IMR-90 (cell line): ENCODE results near the gene HUNK. TPM values are rescaled to one million over a fixed set of nuclear protein-coding genes. Genes with fewer than 3 reads are reported as not detected.

ENCODE experiments used
- ATAC-seq: fragments of 200-7000 bp; cut with Tn5 transposase; 2 replicates; pipeline ENCODE4 v1.9.1; 2020; ENCODE audit warnings: low read depth, mild to moderate bottlenecking, moderate library complexity
- BruUV-seq: library from RNA; stranded (reverse); fragments of 400-500 nt; replicated peaks from 2 replicates; lab custom pipeline; 2021; lab: Mats Ljungman, UMichigan
- CTCF ChIA-PET: fragments of 300-600 bp; formaldehyde crosslinking; extraction: SDS; loops from one replicate; lab custom pipeline; 2021; ENCODE audit warnings: antibody characterized with exemption; lab: Yijun Ruan, JAX
- POLR2A ChIA-PET: fragments of 300-600 bp; sonication (Branson Sonifier 250); formaldehyde crosslinking; loops from one replicate; lab custom pipeline; 2022; ENCODE audit warnings: antibody characterized with exemption; ENCODE audit not compliant: unreplicated experiment; lab: Charles Lee
- DNase-seq: peaks from one replicate; pipeline ENCODE4 v3.0.0; 2013
- H2AFZ ChIP-seq: replicated peaks from 2 replicates; pipeline ENCODE3; 2013; ENCODE audit warnings: low read length, mild to moderate bottlenecking; ENCODE audit not compliant: poor library complexity
- H2AK5ac ChIP-seq: 2 replicates; pipeline ENCODE4 v1.6.1; 2013; ENCODE audit warnings: low read depth, low read length, inconsistent platforms
- H2AK9ac ChIP-seq: replicated peaks from 2 replicates; pipeline ENCODE3; 2013; ENCODE audit warnings: mild to moderate bottlenecking, low read depth, low read length, moderate library complexity; ENCODE audit not compliant: poor library complexity
- H2BK120ac ChIP-seq: 2 replicates; pipeline ENCODE4 v1.6.1; 2013; ENCODE audit warnings: low read depth, low read length, inconsistent platforms
- H2BK15ac ChIP-seq: 3 replicates; pipeline ENCODE4 v1.6.1; 2013; ENCODE audit warnings: low read depth, low read length, inconsistent platforms
- H2BK20ac ChIP-seq: 2 replicates; pipeline ENCODE4 v1.6.1; 2013; ENCODE audit warnings: low read depth, mild to moderate bottlenecking, inconsistent platforms, low read length, moderate library complexity
- H2BK5ac ChIP-seq: 2 replicates; pipeline ENCODE4 v1.6.1; 2013; ENCODE audit warnings: mild to moderate bottlenecking, low read depth, low read length, inconsistent platforms; ENCODE audit not compliant: poor library complexity, severe bottlenecking
- H3K14ac ChIP-seq: replicated peaks from 2 replicates; pipeline ENCODE4 v1.6.1; 2013; ENCODE audit warnings: low read depth, low read length, inconsistent platforms
- H3K18ac ChIP-seq: 2 replicates; pipeline ENCODE4 v1.6.1; 2013; ENCODE audit warnings: low read depth, low read length, control low read depth
- H3K23ac ChIP-seq: 2 replicates; pipeline ENCODE4 v1.6.1; 2013; ENCODE audit warnings: low read depth, low read length, inconsistent platforms
- H3K27ac ChIP-seq: 2 replicates; pipeline ENCODE4 v1.5.1; 2013; ENCODE audit warnings: mild to moderate bottlenecking, control low read depth, low read length; ENCODE audit not compliant: insufficient read depth
- H3K27me3 ChIP-seq: 2 replicates; pipeline ENCODE4 v1.6.1; 2013; ENCODE audit warnings: low read length; ENCODE audit not compliant: control insufficient read depth, insufficient read depth
- H3K36me3 ChIP-seq: 2 replicates; pipeline ENCODE4 v1.6.1; 2013; ENCODE audit warnings: low read length, mixed read lengths; ENCODE audit not compliant: control insufficient read depth, insufficient read depth
- H3K4ac ChIP-seq: 2 replicates; pipeline ENCODE4 v1.6.1; 2013; ENCODE audit warnings: low read depth, low read length, inconsistent platforms
- H3K4me1 ChIP-seq: 2 replicates; pipeline ENCODE4 v1.6.1; 2013; ENCODE audit warnings: low read length, mixed read lengths; ENCODE audit not compliant: control insufficient read depth, insufficient read depth
- H3K4me2 ChIP-seq: 2 replicates; pipeline ENCODE4 v1.6.1; 2013; ENCODE audit warnings: low read depth, mild to moderate bottlenecking, control low read depth, low read length, moderate library complexity
- H3K4me3 ChIP-seq: 2 replicates; pipeline ENCODE4 v1.5.1; 2013; ENCODE audit warnings: low read depth, mild to moderate bottlenecking, control low read depth, low read length, moderate library complexity; ENCODE audit not compliant: insufficient read depth
- H3K56ac ChIP-seq: 2 replicates; pipeline ENCODE4 v1.6.1; 2013; ENCODE audit warnings: low read length, inconsistent platforms; ENCODE audit not compliant: insufficient read depth; ENCODE audit errors: extremely low read depth
- H3K79me1 ChIP-seq, 2 experiments: 2 replicates each; pipeline ENCODE4 v1.6.1; 2013; ENCODE audit warnings: low read length in 2 of 2, inconsistent platforms in 1 of 2, low read depth in 1 of 2
- H3K9ac ChIP-seq: 2 replicates; pipeline ENCODE4 v1.6.1; 2013; ENCODE audit warnings: low read depth, low read length, control low read depth
- H3K9me1 ChIP-seq: 2 replicates; pipeline ENCODE4 v1.6.1; 2013; ENCODE audit warnings: low read length, inconsistent platforms; ENCODE audit not compliant: insufficient read depth
- H3K9me3 ChIP-seq: 2 replicates; pipeline ENCODE4 v1.6.1; 2013; ENCODE audit warnings: low read length; ENCODE audit not compliant: control insufficient read depth, insufficient read depth
- H4K20me1 ChIP-seq: 2 replicates; pipeline ENCODE4 v1.6.1; 2013; ENCODE audit warnings: low read length, inconsistent platforms; ENCODE audit not compliant: insufficient read depth
- H4K5ac ChIP-seq: 2 replicates; pipeline ENCODE4 v1.6.1; 2013; ENCODE audit warnings: mild to moderate bottlenecking, low read depth, low read length, control low read depth
- H4K8ac ChIP-seq, 2 experiments: 2 replicates each; pipeline ENCODE4 v1.6.1; 2013; ENCODE audit warnings: low read depth in 2 of 2, low read length in 2 of 2, control low read depth in 1 of 2, inconsistent platforms in 1 of 2
- H4K91ac ChIP-seq: 2 replicates; pipeline ENCODE4 v1.6.1; 2013; ENCODE audit warnings: low read depth, low read length, inconsistent platforms; ENCODE audit not compliant: insufficient read depth
- BHLHE40 ChIP-seq: fragments of 150-350 bp; IDR thresholded peaks from 2 replicates; pipeline ENCODE4 v1.6.1; 2016; ENCODE audit warnings: mild to moderate bottlenecking, low read depth, low read length
- CEBPB ChIP-seq: IDR thresholded peaks from 2 replicates; pipeline ENCODE4 v1.6.1; 2012; ENCODE audit warnings: low read depth, low read length, improper control_type of control experiment
- CHD1 ChIP-seq: IDR thresholded peaks from 2 replicates; pipeline ENCODE4 v1.6.1; 2012; ENCODE audit warnings: low read depth, low read length, improper control_type of control experiment
- CTCF ChIP-seq: conservative IDR thresholded peaks from 2 replicates; pipeline ENCODE4 v1.5.1; 2012; ENCODE audit warnings: mild to moderate bottlenecking, low read depth, low read length, improper control_type of control experiment
- ELK1 ChIP-seq: fragments of 150-350 bp; IDR thresholded peaks from 2 replicates; pipeline ENCODE4 v1.6.1; 2016; ENCODE audit warnings: low read depth, mild to moderate bottlenecking, low read length, moderate library complexity, borderline replicate concordance
- FOS ChIP-seq: fragments of 150-350 bp; IDR thresholded peaks from 2 replicates; pipeline ENCODE4 v1.6.1; 2016; ENCODE audit warnings: low read depth, low read length
- MAFK ChIP-seq: IDR thresholded peaks from 2 replicates; pipeline ENCODE4 v1.6.1; 2012; ENCODE audit warnings: low read depth, low read length, improper control_type of control experiment
- MAZ ChIP-seq: IDR thresholded peaks from 2 replicates; pipeline ENCODE4 v1.6.1; 2012; ENCODE audit warnings: low read depth, mild to moderate bottlenecking, low read length, improper control_type of control experiment, moderate library complexity, borderline replicate concordance
- MXI1 ChIP-seq: IDR thresholded peaks from 2 replicates; pipeline ENCODE4 v1.6.1; 2012; ENCODE audit warnings: low read depth, mild to moderate bottlenecking, low read length, moderate library complexity, borderline replicate concordance
- NFE2L2 ChIP-seq: fragments of 150-350 bp; IDR thresholded peaks from 2 replicates; pipeline ENCODE4 v1.6.1; 2016; ENCODE audit warnings: low read depth, mild to moderate bottlenecking, low read length
- POLR2A ChIP-seq: IDR thresholded peaks from 2 replicates; pipeline ENCODE4 v1.6.1; 2012; ENCODE audit warnings: mild to moderate bottlenecking, low read depth, low read length
- RAD21 ChIP-seq: IDR thresholded peaks from 2 replicates; pipeline ENCODE4 v1.6.1; 2012; ENCODE audit warnings: low read length, improper control_type of control experiment
- RCOR1 ChIP-seq: IDR thresholded peaks from 2 replicates; pipeline ENCODE4 v1.6.1; 2012; ENCODE audit warnings: mild to moderate bottlenecking, low read length, improper control_type of control experiment; ENCODE audit not compliant: insufficient replicate concordance
- RFX5 ChIP-seq: IDR thresholded peaks from 2 replicates; pipeline ENCODE4 v1.8.0; 2012; ENCODE audit warnings: low read depth, mild to moderate bottlenecking, low read length, moderate library complexity
- SMC3 ChIP-seq: fragments of 150-350 bp; IDR thresholded peaks from 2 replicates; pipeline ENCODE4 v1.6.1; 2016; ENCODE audit warnings: low read depth, mild to moderate bottlenecking, antibody characterized with exemption, low read length, moderate library complexity
- USF2 ChIP-seq: fragments of 150-350 bp; IDR thresholded peaks from 2 replicates; pipeline ENCODE4 v1.6.1; 2017; ENCODE audit warnings: mild to moderate bottlenecking, antibody characterized with exemption, low read length, low read depth
- WGBS, 2 experiments: methylation state at CpG; one replicate each; pipeline versions ENCODE4 v1.1.5 to v1.1.7; 2013; ENCODE audit warnings: missing lambda C conversion rate in 2 of 2; ENCODE audit not compliant: insufficient read length in 1 of 2; ENCODE audit errors: extremely low coverage in 2 of 2; 5-methylcytosine and 5-hydroxymethylcytosine counted together
- dilution Hi-C: fragments of 300-500 bp; cut with HindIII; formaldehyde crosslinking; loops from one replicate; pipeline ENCODE4 v1.14.3; 2018; ENCODE audit warnings: low sequenced_read_pairs; ENCODE audit not compliant: unreplicated experiment
- in situ Hi-C: fragments of 300-500 bp; cut with MboI; formaldehyde crosslinking; loops from 3 replicates; pipeline ENCODE4 v1.14.3; 2019; ENCODE audit warnings: low sequenced_read_pairs, inconsistent platforms, mixed read lengths
- intact Hi-C: fragments of 100-400 bp; cut with micrococcal nuclease; formaldehyde crosslinking; loops from 2 replicates; pipeline ENCODE4 v1.10.0; 2022
- polyA plus RNA-seq, 3 experiments: library from polyadenylated mRNA; depleted of rRNA; stranded (reverse); fragments of >200 nt; gene quantifications; 2 replicates each; pipeline ENCODE4 v1.2.3, GENCODE V29; 2012; ENCODE audit warnings: low replicate concordance in 1 of 3
- total RNA-seq: library from RNA; depleted of rRNA; stranded (reverse); fragments of >200 nt; gene quantifications from 2 replicates; pipeline ENCODE4 v1.2.3, GENCODE V29; 2012

HUNK gene
- total and polyA plus RNA-seq, 2 of the 4 experiments (the other 2 are of a cell fraction): 1.0 to 2.0 TPM

- H3K27ac ChIP-seq: no peak overlapping the region
- H3K36me3 ChIP-seq: no peaks in the 10 kb centered on the region
- no peaks in the 10 kb centered on the region for H3K79me1 ChIP-seq
- H3K4me1 ChIP-seq: no peaks in the 10 kb centered on the region
- H4K8ac ChIP-seq: no peak overlapping the region
- no peak overlapping the region for H2AK9ac ChIP-seq
- CTCF ChIA-PET: interaction anchor here (0.6 to 1.4 kb wide), 9 partner anchors 10 to 704 kb away, joined by 3 to 8 read pairs (median 4); no protein-coding TSS in a partner anchor
- no CpG with 5 or more reads among the region's 11 CpGs for WGBS, 2 experiments
- dilution Hi-C loops: no loop called here
- H3K9ac ChIP-seq: no peak overlapping the region
- no TSS peak for BruUV-seq
- no peak overlapping the region for H4K5ac ChIP-seq
- H2BK120ac ChIP-seq: no peak overlapping the region
- no peaks in the 10 kb centered on the region for H3K9me1 ChIP-seq
- H2BK20ac ChIP-seq: no peak overlapping the region
- no peak overlapping the region for H3K4me3 ChIP-seq
- POLR2A ChIA-PET: no interaction called here
- no peak overlapping the region for H4K91ac ChIP-seq
- no peaks in the 10 kb centered on the region for H3K9me3 ChIP-seq
- peaks cover 20% of the 10 kb centered on the region for H3K27me3 ChIP-seq
- H2AK5ac ChIP-seq: no peak overlapping the region
- in situ Hi-C loops: loop anchor here (5.0 kb wide), 1 partner anchor 397 kb away; no protein-coding TSS in a partner anchor
- H3K23ac ChIP-seq: no peak overlapping the region
- intact Hi-C loops: loop anchor here (5.0 kb wide), 1 partner anchor 237 kb away; no protein-coding TSS in a partner anchor
- no peak overlapping the region for H2BK15ac ChIP-seq
- no peak overlapping the region for H3K56ac ChIP-seq
- no peak overlapping the region for H3K18ac ChIP-seq
- H2BK5ac ChIP-seq: no peak overlapping the region
- TF ChIP-seq MAFK (no peak), FOS (no peak), NFE2L2 (no peak), ELK1 (no peak), SMC3 (no peak), RAD21 (no peak), BHLHE40 (no peak), RCOR1 (no peak), USF2 (no peak), RFX5 (no peak), CTCF (no peak), POLR2A (no peak), CHD1 (no peak), CEBPB (no peak), MXI1 (no peak), MAZ (no peak)
- H3K14ac ChIP-seq: no peak overlapping the region
- no peak overlapping the region for H3K4ac ChIP-seq
- H4K20me1 ChIP-seq: no peaks in the 10 kb centered on the region
- H2AFZ ChIP-seq: no peak overlapping the region
- H3K4me2 ChIP-seq: no peak overlapping the region
- ATAC-seq (no peak), DNase-seq (no peak)
These were observed 7.3 kb upstream of the HUNK start for GRCh38 chr21:31865429-31865970.
